SK-N-SH treated with all-trans-retinoic acid at 6 μM for 48 hours (cell line): ENCODE results near the gene MED9.

Experiments used
- ATAC-seq: fragments of 200-7000 bp; cut with Tn5 transposase; 3 replicates; pipeline ENCODE4 v1.9.1; 2020; ENCODE audit warnings: mild to moderate bottlenecking, moderate library complexity
- BACH2 ChIP-seq: fragments of 250-450 bp; sonication (Bioruptor Pico); IDR thresholded peaks from 2 replicates; pipeline ENCODE4 v1.9.0; 2021; ENCODE audit warnings: mild to moderate bottlenecking, borderline replicate concordance
- CSDC2 ChIP-seq: fragments of 250-450 bp; sonication (Bioruptor Pico); IDR thresholded peaks from 2 replicates; pipeline ENCODE4 v1.5.0; 2020; ENCODE audit warnings: mild to moderate bottlenecking, moderate library complexity
- CSRNP3 ChIP-seq: fragments of 250-450 bp; sonication (Bioruptor Pico); IDR thresholded peaks from 2 replicates; pipeline ENCODE4 v1.5.1; 2021; ENCODE audit warnings: mild to moderate bottlenecking, moderate library complexity
- ESRRG ChIP-seq: fragments of 250-450 bp; sonication (Bioruptor Pico); IDR thresholded peaks from 2 replicates; pipeline ENCODE4 v1.6.1; 2021; ENCODE audit warnings: mild to moderate bottlenecking
- GLIS3 ChIP-seq: fragments of 250-450 bp; sonication (Bioruptor Pico); IDR thresholded peaks from 2 replicates; pipeline ENCODE4 v1.5.0; 2020; ENCODE audit warnings: mild to moderate bottlenecking, moderate library complexity
- ISL1 ChIP-seq: fragments of 250-450 bp; sonication (Bioruptor Pico); IDR thresholded peaks from 2 replicates; pipeline ENCODE4 v2.1.2; 2022; ENCODE audit warnings: mild to moderate bottlenecking, moderate library complexity
- OSR1 ChIP-seq: fragments of 250-450 bp; sonication (Bioruptor Pico); IDR thresholded peaks from 2 replicates; pipeline ENCODE4 v1.8.0; 2022; ENCODE audit warnings: moderate library complexity, mild to moderate bottlenecking, inconsistent platforms
- PPARA ChIP-seq: fragments of 250-450 bp; sonication (Bioruptor Pico); IDR thresholded peaks from 2 replicates; pipeline ENCODE4 v1.5.0; 2020; ENCODE audit warnings: mild to moderate bottlenecking, borderline replicate concordance
- TCF4 ChIP-seq: fragments of 250-450 bp; sonication (Bioruptor Pico); IDR thresholded peaks from 2 replicates; pipeline ENCODE4 v1.8.0; 2021; ENCODE audit warnings: mild to moderate bottlenecking, moderate library complexity, borderline replicate concordance
- ZC3H10 ChIP-seq: fragments of 250-450 bp; sonication (Bioruptor Pico); IDR thresholded peaks from 2 replicates; pipeline ENCODE4 v1.5.1; 2021; ENCODE audit warnings: mild to moderate bottlenecking, moderate library complexity
- ZFP3 ChIP-seq: fragments of 250-450 bp; sonication (Bioruptor Pico); IDR thresholded peaks from 2 replicates; pipeline ENCODE4 v1.5.0; 2020; ENCODE audit warnings: mild to moderate bottlenecking, moderate library complexity
- ZFP30 ChIP-seq: fragments of 450-650 bp; formaldehyde crosslinking; IDR thresholded peaks from 2 replicates; pipeline ENCODE4 v1.5.0; 2022; ENCODE audit warnings: mild to moderate bottlenecking, moderate library complexity
- ZNF8 ChIP-seq: fragments of 450-650 bp; formaldehyde crosslinking; IDR thresholded peaks from 2 replicates; pipeline ENCODE4 v1.5.0; 2020; ENCODE audit warnings: mild to moderate bottlenecking, moderate library complexity
- TF ChIP-seq, protein P1 (sequence below): fragments of 250-450 bp; sonication (Bioruptor Pico); IDR thresholded peaks from 2 replicates; pipeline ENCODE4 v1.8.0; 2020; ENCODE audit warnings: mild to moderate bottlenecking, moderate library complexity, borderline replicate concordance
- TF ChIP-seq, protein P2 (sequence below): fragments of 250-450 bp; sonication (Bioruptor Pico); IDR thresholded peaks from 2 replicates; pipeline ENCODE4 v1.5.1; 2020; ENCODE audit warnings: low read depth, mild to moderate bottlenecking, moderate library complexity
- TF ChIP-seq, protein P3 (sequence below): fragments of 250-450 bp; sonication (Bioruptor Pico); IDR thresholded peaks from 2 replicates; pipeline ENCODE4 v1.8.0; 2021; ENCODE audit warnings: low read depth, mild to moderate bottlenecking, moderate library complexity, borderline replicate concordance
- TF ChIP-seq, protein P4 (sequence below): fragments of 250-450 bp; sonication (Bioruptor Pico); IDR thresholded peaks from 2 replicates; pipeline ENCODE4 v1.5.0; 2020; ENCODE audit warnings: mild to moderate bottlenecking, moderate library complexity

MED9 gene

GRCh38 chr17:17472333-17472920 is 4.4 kb upstream of the MED9 start (continued):
- no peak for TF ChIP-seq CSRNP3 (CRISPR knock-in tag)
- TF ChIP-seq, all 23 proteins: peak for 0

DNA sequence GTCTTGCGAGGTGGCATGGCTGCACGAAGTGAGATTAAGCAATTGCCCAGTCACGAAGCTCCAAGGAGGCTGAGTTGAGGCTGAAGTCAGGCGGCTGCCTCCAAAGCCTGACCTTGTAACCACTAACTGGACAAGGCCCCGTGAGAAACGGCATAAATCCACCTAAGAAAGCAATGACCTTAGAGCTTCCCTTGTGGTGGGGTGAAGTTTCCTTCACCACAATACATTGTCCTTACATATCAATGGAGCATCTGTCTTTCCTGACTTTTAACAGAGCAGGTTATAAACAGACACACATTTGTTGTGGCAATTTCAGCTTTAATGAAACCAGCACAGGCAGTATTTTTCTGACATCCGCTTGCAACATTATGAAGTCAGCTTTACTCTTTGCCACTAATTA is 2.5 kb upstream of the MED9 start:
- no peak for ATAC-seq
- TF ChIP-seq, protein P1, sequence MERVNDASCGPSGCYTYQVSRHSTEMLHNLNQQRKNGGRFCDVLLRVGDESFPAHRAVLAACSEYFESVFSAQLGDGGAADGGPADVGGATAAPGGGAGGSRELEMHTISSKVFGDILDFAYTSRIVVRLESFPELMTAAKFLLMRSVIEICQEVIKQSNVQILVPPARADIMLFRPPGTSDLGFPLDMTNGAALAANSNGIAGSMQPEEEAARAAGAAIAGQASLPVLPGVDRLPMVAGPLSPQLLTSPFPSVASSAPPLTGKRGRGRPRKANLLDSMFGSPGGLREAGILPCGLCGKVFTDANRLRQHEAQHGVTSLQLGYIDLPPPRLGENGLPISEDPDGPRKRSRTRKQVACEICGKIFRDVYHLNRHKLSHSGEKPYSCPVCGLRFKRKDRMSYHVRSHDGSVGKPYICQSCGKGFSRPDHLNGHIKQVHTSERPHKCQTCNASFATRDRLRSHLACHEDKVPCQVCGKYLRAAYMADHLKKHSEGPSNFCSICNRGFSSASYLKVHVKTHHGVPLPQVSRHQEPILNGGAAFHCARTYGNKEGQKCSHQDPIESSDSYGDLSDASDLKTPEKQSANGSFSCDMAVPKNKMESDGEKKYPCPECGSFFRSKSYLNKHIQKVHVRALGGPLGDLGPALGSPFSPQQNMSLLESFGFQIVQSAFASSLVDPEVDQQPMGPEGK (CRISPR knock-in tag): no peak
- TF ChIP-seq, protein P2, sequence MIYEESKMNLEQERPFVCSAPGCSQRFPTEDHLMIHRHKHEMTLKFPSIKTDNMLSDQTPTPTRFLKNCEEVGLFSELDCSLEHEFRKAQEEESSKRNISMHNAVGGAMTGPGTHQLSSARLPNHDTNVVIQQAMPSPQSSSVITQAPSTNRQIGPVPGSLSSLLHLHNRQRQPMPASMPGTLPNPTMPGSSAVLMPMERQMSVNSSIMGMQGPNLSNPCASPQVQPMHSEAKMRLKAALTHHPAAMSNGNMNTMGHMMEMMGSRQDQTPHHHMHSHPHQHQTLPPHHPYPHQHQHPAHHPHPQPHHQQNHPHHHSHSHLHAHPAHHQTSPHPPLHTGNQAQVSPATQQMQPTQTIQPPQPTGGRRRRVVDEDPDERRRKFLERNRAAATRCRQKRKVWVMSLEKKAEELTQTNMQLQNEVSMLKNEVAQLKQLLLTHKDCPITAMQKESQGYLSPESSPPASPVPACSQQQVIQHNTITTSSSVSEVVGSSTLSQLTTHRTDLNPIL (CRISPR knock-in tag): no peak
- TF ChIP-seq ZFP30 (CRISPR knock-in tag): no peak
- no peak for TF ChIP-seq ZNF8 (CRISPR knock-in tag)
- no peak for TF ChIP-seq ESRRG (CRISPR knock-in tag)
- no peak for TF ChIP-seq PPARA (CRISPR knock-in tag)
- no peak for TF ChIP-seq ZC3H10
- no peak for TF ChIP-seq TCF4 (CRISPR knock-in tag)
- no peak for TF ChIP-seq GLIS3 (CRISPR knock-in tag)

GRCh38 chr17:17479209-17479608 is 2.4 kb downstream of the MED9 start:
- ATAC-seq: no peak

More at GRCh38 chr17:17479209-17479608, 2.4 kb downstream of the MED9 start:
- TF ChIP-seq, protein P1 (CRISPR knock-in tag): no peak
- TF ChIP-seq, protein P3, sequence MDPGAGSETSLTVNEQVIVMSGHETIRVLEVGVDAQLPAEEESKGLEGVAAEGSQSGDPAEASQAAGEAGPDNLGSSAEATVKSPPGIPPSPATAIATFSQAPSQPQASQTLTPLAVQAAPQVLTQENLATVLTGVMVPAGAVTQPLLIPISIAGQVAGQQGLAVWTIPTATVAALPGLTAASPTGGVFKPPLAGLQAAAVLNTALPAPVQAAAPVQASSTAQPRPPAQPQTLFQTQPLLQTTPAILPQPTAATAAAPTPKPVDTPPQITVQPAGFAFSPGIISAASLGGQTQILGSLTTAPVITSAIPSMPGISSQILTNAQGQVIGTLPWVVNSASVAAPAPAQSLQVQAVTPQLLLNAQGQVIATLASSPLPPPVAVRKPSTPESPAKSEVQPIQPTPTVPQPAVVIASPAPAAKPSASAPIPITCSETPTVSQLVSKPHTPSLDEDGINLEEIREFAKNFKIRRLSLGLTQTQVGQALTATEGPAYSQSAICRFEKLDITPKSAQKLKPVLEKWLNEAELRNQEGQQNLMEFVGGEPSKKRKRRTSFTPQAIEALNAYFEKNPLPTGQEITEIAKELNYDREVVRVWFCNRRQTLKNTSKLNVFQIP: no peak
- no peak for TF ChIP-seq ZNF8 (CRISPR knock-in tag)
- no peak for TF ChIP-seq OSR1 (CRISPR knock-in tag)
- no peak for TF ChIP-seq ESRRG (CRISPR knock-in tag)
- no peak for TF ChIP-seq BACH2 (CRISPR knock-in tag)
- TF ChIP-seq CSDC2: no peak
- TF ChIP-seq, protein P4, sequence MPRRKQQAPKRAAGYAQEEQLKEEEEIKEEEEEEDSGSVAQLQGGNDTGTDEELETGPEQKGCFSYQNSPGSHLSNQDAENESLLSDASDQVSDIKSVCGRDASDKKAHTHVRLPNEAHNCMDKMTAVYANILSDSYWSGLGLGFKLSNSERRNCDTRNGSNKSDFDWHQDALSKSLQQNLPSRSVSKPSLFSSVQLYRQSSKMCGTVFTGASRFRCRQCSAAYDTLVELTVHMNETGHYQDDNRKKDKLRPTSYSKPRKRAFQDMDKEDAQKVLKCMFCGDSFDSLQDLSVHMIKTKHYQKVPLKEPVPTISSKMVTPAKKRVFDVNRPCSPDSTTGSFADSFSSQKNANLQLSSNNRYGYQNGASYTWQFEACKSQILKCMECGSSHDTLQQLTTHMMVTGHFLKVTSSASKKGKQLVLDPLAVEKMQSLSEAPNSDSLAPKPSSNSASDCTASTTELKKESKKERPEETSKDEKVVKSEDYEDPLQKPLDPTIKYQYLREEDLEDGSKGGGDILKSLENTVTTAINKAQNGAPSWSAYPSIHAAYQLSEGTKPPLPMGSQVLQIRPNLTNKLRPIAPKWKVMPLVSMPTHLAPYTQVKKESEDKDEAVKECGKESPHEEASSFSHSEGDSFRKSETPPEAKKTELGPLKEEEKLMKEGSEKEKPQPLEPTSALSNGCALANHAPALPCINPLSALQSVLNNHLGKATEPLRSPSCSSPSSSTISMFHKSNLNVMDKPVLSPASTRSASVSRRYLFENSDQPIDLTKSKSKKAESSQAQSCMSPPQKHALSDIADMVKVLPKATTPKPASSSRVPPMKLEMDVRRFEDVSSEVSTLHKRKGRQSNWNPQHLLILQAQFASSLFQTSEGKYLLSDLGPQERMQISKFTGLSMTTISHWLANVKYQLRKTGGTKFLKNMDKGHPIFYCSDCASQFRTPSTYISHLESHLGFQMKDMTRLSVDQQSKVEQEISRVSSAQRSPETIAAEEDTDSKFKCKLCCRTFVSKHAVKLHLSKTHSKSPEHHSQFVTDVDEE (CRISPR knock-in tag): no peak
- no peak for TF ChIP-seq GLIS3 (CRISPR knock-in tag)
- no peak for TF ChIP-seq ISL1 (CRISPR knock-in tag)
- TF ChIP-seq CSRNP3 (CRISPR knock-in tag): no peak
- no peak for TF ChIP-seq ZFP30 (CRISPR knock-in tag)
- TF ChIP-seq ZFP3 (CRISPR knock-in tag): no peak
- no peak for TF ChIP-seq PPARA (CRISPR knock-in tag)
